Progenitor cell of endocrine pancreas (in vitro differentiated cells): Measurements from ENCODE around the gene PDE9A. TPM values are rescaled to one million over a fixed set of nuclear protein-coding genes. Genes with fewer than 3 reads are reported as not detected.

Experiments used
- DNase-seq: peaks from one replicate; pipeline ENCODE4 v3.0.0; 2021; ENCODE audit warnings: low spot score; ENCODE audit not compliant: unreplicated experiment
- H3K27ac Mint-ChIP-seq: 2 replicates; pipeline ENCODE4 v1.8.0; 2021; ENCODE audit warnings: mild to moderate bottlenecking, moderate library complexity, mixed read lengths
- H3K27me3 Mint-ChIP-seq: 2 replicates; pipeline ENCODE4 v1.8.0; 2021; ENCODE audit warnings: mixed read lengths
- H3K36me3 Mint-ChIP-seq: 2 replicates; pipeline ENCODE4 v1.8.0; 2022; ENCODE audit warnings: mixed read lengths; ENCODE audit not compliant: insufficient read depth
- H3K4me1 Mint-ChIP-seq: 2 replicates; pipeline ENCODE4 v1.8.0; 2021; ENCODE audit warnings: low read depth, mixed read lengths
- H3K4me3 Mint-ChIP-seq: 2 replicates; pipeline ENCODE4 v1.8.0; 2021; ENCODE audit warnings: low read depth, mild to moderate bottlenecking, moderate library complexity, mixed read lengths
- H3K9me3 Mint-ChIP-seq: 2 replicates; pipeline ENCODE4 v1.8.0; 2021; ENCODE audit warnings: low read depth, mixed read lengths
- total RNA-seq: library from RNA; stranded (reverse); gene quantifications from 2 replicates; pipeline ENCODE4 v1.2.1, GENCODE V29; 2021
- TF ChIP-seq, protein P1 (sequence below): fragments of 200-600 bp; sonication (generic); IDR thresholded peaks from one replicate; pipeline ENCODE4 v1.5.0; 2021; ENCODE audit warnings: antibody characterized with exemption, mild to moderate bottlenecking; ENCODE audit not compliant: unreplicated experiment

PDE9A gene
- total RNA-seq, 1 donor from 2014 or later, result 57.0 TPM

DNA sequence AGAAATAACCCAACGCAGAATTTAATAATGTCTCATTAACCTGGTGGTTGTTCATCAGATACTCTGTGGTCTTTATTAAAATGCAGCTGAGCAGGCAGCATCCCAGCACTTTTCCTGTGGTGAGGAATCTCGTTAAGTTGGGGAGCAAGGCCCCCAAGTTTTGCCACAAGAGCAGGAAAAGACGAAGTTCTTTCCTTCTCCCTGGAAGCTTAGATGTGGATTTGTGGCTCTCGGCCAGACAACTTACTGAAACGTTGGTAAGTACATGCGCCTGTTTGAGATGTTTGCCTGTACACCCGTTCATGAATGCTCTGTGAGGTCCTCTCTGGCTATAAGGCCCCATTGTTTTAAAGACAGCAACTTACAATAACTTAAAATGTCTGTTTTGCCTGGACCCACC is 34.3 kb upstream of the PDE9A start:
- Mint-ChIP-seq H3K4me1 (peaks cover 18% of the 10 kb centered on the region), H3K4me3 (no peak overlapping the region), H3K27me3 (peaks cover 15% of the 10 kb centered on the region), H3K9me3 (no peaks in the 10 kb centered on the region), H3K27ac (no peak overlapping the region), H3K36me3 (no peaks in the 10 kb centered on the region)
- TF ChIP-seq, protein P1, sequence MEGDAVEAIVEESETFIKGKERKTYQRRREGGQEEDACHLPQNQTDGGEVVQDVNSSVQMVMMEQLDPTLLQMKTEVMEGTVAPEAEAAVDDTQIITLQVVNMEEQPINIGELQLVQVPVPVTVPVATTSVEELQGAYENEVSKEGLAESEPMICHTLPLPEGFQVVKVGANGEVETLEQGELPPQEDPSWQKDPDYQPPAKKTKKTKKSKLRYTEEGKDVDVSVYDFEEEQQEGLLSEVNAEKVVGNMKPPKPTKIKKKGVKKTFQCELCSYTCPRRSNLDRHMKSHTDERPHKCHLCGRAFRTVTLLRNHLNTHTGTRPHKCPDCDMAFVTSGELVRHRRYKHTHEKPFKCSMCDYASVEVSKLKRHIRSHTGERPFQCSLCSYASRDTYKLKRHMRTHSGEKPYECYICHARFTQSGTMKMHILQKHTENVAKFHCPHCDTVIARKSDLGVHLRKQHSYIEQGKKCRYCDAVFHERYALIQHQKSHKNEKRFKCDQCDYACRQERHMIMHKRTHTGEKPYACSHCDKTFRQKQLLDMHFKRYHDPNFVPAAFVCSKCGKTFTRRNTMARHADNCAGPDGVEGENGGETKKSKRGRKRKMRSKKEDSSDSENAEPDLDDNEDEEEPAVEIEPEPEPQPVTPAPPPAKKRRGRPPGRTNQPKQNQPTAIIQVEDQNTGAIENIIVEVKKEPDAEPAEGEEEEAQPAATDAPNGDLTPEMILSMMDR, result no peak
- DNase-seq, result no peak

DNA sequence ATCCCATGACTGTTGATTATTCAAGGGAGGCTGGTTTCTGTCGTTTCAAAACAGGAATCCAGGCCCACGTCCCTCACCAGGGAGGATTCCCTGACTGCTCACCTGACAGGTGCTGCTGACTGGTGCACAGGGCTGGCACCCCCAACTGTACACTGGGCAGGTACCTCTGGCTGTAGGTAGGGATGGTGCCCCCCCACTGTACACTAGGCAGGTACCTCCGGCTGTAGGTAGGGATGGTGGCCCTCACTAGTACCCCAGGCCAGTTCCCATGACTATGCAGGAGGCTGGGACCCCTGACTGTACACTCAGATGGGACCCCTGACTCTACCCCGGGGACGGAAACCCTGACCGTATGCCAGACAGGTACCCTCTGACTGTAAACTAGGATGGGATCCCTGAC is 33.6 kb upstream of the PDE9A start:
- no peak overlapping the region for H3K27ac Mint-ChIP-seq
- peaks cover 25% of the 10 kb centered on the region for H3K4me1 Mint-ChIP-seq
- no peaks in the 10 kb centered on the region for H3K9me3 Mint-ChIP-seq
- TF ChIP-seq, protein P1, result no peak
- no peak for DNase-seq
- H3K27me3 Mint-ChIP-seq, result peaks cover 12% of the 10 kb centered on the region
- H3K36me3 Mint-ChIP-seq, result no peaks in the 10 kb centered on the region
- no peak overlapping the region for H3K4me3 Mint-ChIP-seq

DNA sequence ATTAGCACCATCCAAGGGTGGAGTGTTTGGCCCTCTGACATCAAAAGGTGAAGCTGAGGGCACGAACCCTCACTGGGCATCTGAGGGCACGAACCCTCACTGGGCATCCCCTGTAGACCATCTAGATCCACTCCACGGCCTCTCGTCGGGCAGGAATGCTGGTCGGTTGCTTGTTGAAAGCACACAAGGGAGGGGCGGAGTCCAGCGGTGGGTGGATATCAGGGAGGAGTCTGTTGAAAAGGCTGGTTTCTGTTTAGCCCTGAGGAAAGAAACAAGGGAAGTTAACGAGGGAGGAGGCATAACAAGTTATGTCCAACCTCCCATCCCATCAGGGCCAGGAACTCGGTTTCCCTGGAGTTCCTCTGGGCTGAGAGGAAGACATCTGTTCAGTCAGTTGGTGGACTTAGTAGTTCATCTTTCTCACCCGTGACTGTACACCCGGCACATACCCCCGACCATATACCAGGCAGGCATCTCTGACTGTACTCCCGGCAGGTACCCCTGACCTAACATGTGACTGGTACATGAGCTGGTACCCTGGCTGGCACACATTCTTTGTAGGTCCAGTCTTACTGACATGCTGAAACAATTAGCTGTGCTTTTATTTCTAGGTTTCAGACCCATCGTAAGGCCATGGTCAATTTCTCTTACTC is 32.1 kb upstream of the PDE9A start:
- H3K4me1 Mint-ChIP-seq, result peaks cover 36% of the 10 kb centered on the region

DNA sequence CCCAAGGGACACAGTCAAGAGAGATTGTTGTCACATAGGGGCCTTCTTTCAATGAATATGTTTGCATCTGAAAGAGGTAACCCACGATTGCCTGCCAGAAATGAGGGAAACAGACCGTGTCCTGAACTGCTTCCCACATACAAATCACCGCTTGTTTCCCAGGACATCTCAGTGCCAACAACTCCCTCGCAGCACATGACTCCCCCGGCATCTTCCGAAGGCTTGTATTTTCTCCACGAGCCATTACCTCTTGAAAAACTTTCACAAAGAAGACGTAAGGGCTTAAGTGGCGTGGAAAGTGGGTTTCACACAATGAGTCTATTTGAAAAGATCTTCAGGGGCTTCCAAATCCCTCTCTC is 31.6 kb upstream of the PDE9A start:
- TF ChIP-seq, protein P1, result no peak
- Mint-ChIP-seq H3K4me1 (peaks cover 39% of the 10 kb centered on the region), H3K27ac (no peak overlapping the region), H3K9me3 (no peaks in the 10 kb centered on the region), H3K4me3 (no peak overlapping the region), H3K36me3 (no peaks in the 10 kb centered on the region), H3K27me3 (peaks cover 13% of the 10 kb centered on the region)
- no peak for DNase-seq

More for the DNA sequence above, 32.1 kb upstream of the PDE9A start:
- Mint-ChIP-seq H3K36me3 (no peaks in the 10 kb centered on the region), H3K4me3 (no peak overlapping the region), H3K9me3 (no peaks in the 10 kb centered on the region), H3K27me3 (peaks cover 12% of the 10 kb centered on the region), H3K27ac (no peak overlapping the region)
- TF ChIP-seq, protein P1, result no peak
- DNase-seq, result no peak

DNA sequence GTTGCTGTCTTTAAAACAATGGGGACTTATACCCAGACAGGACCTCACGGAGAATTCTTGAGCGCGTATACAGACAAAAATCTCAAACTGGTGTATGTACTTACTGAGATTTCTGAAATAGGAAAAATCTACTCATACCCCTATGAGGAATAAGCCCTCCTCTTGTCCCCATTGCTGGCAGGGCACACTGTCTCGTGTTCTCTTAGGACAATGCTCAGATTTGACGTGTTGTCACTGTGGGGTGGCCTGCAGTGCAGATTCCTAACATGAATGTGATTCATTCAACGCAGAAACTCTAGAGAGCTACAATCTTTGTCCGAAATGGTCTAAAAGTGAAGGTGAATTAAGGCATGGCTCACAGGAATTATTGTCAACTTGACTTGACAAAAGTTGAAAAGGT is 31.1 kb upstream of the PDE9A start:
- DNase-seq, result no peak
- no peak overlapping the region for H3K27ac Mint-ChIP-seq
- TF ChIP-seq, protein P1, result no peak
- H3K36me3 Mint-ChIP-seq, result no peaks in the 10 kb centered on the region
- H3K4me1 Mint-ChIP-seq, result peaks cover 41% of the 10 kb centered on the region
- H3K4me3 Mint-ChIP-seq, result no peak overlapping the region
- H3K27me3 Mint-ChIP-seq, result peaks cover 16% of the 10 kb centered on the region
- no peaks in the 10 kb centered on the region for H3K9me3 Mint-ChIP-seq
